Pulmonary artery endothelial cell (primary cell): Measurements from ENCODE around the gene SIK3. TPM values are rescaled to one million over a fixed set of nuclear protein-coding genes. Genes with fewer than 3 reads are reported as not detected.

ENCODE experiments used
- DNase-seq: peaks from one replicate; pipeline ENCODE4 v3.0.0-alpha.2; 2011; ENCODE audit warnings: low read depth, low spot score
- total RNA-seq: library from RNA; depleted of rRNA; stranded (reverse); fragments of >200 nt; gene quantifications from 2 replicates; pipeline ENCODE4 v1.2.3, GENCODE V29; 2014

SIK3 gene
- total RNA-seq, 1 donor from 2014 or later: 7.2 TPM

GRCh38 chr11:116868066-116868465 is 230.2 kb downstream of the SIK3 start:
- DNase-seq: no peak

DNA sequence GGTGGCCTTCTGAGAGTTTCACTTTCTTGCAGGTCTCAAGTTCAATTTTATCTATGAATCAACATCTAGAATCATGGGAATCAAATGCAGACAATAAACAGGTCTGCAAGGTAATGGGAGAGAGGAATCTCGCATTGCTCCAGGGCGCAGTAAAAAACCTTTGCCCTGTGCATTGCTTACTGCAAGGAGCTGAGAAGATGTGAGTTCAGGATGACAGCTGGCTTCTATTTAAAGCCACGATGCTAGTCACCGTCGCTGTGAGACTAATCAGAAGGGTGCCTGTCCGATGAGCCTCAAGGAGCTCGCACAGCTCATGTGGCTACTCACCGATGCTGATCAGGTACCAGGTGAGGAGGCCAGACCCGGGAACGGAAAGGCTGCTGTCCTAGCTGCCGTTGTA is 230.6 kb downstream of the SIK3 start:
- DNase-seq: no peak

DNA sequence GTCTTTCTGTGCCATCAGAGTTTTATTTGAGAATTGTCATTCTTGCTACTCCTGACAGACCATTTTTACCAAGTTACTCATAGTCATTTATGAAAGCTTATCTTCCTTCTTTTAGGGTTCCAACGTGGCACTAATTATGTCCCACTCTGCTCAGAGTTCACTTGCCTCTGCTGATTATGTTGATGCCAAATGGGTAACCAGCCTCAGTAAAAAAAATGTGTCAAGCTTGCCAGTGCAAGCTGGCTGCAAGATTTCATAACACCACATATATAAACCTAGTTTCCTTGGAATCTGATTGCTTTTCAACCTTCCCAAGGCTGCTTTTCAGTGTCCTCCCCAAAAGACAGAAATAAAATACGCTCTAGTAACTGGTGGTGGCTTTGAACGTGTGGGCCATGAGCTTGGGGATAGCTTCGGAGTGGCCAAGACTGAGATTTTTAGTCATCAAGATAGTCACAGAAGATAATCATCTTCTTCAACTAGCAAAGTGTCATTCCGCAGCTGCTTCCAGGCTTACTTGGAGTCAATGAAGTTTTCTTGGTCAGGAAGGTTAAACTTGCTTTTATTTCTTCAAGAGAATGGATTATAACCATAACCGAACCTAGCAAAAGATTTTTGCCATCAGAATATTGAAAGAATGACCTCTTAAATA is 231.3 kb downstream of the SIK3 start:
- no peak for DNase-seq

GRCh38 chr11:116865696-116866095 is 232.5 kb downstream of the SIK3 start:
- no peak for DNase-seq

- no peak for DNase-seq
Measured at GRCh38 chr11:116864531-116864930, 233.7 kb downstream of the SIK3 start.

- no peak for DNase-seq
Measured at GRCh38 chr11:116862951-116863350, 235.3 kb downstream of the SIK3 start.

GRCh38 chr11:116862185-116862584 is 236.0 kb downstream of the SIK3 start:
- DNase-seq: no peak

GRCh38 chr11:116861539-116861938 is 236.7 kb downstream of the SIK3 start:
- DNase-seq: no peak

DNA sequence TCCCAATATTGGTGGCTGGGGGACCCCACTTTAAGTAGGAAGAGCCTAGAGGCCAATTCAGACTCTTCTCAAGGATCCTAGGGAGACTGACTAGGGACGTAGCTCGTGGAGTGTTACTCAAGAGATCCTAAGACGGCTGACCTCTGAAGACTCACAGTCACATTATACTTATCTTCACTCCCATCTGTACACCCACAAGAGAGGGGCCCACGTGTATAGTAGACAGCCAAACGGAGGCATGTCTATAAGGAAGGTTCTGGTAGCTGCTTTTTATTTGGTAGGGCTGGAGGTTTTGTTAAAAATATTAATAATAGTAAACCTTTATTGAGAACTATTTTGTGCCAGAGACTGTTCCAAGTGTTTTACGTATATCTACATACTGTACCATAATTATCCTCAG is 237.9 kb downstream of the SIK3 start:
- DNase-seq: no peak

GRCh38 chr11:116859175-116859574 is 239.1 kb downstream of the SIK3 start:
- no peak for DNase-seq

DNA sequence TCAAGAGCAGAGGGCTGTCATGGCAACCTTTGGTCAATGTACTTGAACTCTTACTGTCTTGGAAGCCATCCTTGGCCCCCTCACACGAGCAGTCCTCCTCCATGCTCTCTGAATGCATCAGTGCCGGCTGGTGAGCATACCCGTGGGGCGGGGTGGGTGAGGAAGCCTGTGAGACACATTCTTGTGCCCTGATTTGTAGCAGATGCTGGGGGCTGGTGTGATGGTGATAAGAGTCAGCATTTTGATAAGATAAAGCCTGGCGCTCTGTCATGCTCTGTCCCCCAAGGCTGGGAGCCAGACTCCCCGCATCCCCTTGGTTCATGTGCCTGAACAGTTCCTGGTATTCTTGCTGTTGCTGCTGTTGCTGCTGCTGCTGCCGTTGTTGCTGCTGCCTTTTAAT is 240.3 kb downstream of the SIK3 start:
- no peak for DNase-seq

DNA sequence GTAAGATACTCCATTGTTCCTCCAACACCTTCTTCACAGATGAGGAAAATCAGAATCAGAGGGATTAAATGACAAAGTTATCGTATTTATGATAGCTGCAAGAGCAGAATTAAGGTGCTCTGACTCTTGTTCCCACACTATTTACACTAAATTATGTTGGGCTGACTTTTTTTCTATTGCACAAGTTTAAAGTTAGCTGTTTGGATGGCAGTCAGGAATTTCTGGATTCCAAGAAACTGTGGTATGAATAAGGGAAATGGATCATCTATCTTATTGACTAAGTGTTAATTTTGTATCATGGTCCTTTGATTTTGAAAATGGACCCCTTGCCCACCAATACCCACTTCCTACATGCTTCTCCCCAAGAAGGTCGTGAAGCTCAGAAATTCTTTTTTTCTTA is 240.9 kb downstream of the SIK3 start:
- DNase-seq: no peak

DNA sequence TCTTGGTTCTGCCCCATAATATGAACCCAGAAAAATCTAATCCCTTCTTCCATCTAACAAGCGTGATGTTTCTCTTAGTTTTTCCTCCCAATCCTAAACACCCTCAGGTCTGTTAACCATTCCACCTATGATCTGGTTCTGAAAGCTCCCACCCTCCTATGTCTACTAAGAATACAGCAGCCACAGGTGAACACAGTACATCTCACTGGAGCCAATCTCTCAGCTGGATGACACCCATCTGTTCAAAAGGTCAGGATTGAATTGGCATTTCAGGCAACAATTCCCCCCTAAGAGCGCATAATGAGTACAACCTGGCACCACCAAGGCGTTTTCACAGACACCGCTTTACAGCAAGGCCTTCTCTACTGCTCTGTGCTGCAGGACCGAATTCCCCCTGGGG is 241.8 kb downstream of the SIK3 start:
- no peak for DNase-seq

DNA sequence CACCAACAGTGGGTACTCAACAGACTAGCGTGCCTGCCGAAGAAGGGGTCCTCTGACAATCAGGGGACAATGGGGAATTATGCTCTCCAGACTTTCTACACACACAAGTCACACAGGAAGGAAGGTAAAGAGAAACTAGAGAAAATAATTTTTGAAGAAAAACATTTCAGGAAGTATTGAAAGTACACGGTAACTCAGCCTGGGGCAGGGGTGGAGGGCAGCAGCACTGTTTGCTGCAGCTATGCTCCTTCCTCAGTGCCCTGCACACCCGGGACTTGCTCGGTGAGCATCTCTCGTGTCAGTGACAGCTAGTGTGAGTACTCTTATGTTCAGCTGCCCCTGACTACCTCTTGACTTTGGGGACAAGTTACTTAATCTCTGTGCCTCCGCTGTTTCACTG is 242.8 kb downstream of the SIK3 start:
- no peak for DNase-seq

- no peak for DNase-seq
Measured at GRCh38 chr11:116853461-116854073, 244.7 kb downstream of the SIK3 start.

DNA sequence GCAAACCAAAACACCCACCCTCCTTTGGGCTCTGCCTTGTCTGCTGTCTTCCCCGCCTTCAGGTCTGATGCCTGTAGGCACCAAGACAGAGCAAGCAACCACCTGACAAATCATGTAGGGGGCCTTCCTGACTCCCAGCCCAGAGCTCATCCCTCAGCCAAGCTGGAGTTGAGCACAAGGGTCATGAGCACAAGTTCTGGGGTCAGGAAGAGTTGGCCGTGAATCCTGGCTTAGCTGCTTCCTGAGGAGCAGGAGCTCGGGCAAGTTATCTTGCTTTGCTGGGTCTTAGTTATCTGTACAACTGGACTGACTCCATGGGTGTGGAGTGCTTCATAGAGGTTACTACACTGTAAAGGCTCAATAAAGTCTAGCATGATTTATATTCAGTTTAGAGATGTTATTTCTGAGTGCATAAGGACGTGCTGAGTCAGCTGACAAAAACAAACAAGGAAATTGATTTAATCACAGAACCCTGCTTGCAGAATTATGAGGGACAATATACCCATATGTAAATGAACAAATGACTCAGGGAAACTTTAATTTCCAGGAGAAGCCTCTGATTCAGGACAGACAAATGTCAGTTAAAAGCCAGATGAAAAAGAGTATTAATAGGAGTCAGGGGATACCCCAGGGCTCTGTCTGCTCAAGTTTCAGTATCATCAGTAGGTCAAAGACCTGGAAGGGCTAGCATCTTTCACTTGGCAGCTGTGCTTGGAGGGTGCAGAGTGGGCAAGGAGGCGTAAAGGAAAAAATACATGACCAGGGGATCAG is 245.8 kb downstream of the SIK3 start:
- DNase-seq: no peak

DNA sequence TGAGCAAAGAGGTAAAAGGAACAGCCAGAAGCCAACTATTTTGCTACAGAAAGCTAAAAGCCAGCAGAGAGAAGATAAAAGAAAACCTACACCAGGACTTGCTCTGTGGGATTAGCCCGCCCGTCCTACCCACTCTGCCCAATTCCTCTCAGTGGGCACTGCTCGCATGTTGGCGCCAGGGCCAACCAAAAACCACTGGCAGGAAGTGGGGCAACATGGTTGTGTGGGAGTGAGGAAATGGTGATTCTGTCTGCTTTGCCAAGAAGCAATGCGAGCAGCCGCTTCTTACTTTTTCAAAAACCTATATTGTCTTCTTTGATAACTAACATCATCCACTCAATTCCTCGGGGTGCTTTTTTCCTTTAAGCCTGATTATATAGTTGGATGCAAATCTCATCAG is 246.6 kb downstream of the SIK3 start:
- no peak for DNase-seq

DNA sequence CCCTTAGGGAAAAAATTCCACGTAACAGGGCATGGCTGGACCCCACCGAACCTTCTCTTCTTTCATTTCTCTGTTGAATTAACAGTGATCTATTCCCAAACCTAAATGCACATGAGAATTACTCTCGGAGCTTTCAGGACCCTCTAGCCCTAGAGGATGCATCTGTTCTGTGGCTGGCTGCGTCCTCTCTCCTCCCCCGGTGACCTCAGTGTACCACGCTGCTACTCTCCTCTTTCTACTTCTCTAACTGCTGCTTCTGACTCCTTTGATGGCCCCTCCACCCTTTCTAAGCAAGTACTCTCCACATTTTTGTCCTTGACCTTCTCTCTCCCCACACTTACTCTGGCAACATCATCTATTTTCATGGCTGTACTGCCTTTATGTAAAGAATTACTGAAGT is 248.7 kb downstream of the SIK3 start:
- DNase-seq: no peak

DNA sequence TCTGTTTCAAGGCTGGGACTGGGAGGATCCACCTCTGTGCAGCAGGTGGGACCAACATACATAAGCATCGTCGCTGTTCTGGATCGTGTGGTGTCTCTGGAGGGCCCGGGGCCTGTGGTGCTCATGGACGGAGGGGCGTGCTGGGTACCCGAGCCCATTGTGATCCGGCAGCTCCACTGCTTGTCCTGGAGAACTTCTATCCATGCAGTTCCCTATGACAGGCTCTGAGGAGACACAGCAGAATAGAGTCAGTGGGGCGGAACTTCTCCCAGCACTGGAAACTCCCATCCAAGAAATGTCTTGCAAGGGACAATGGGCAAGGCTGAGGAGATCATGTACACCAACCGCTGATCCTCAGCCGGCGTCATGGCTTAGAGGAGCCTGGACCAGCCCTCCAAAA is 249.2 kb downstream of the SIK3 start:
- no peak for DNase-seq

GRCh38 chr11:116847612-116848011 is 250.6 kb downstream of the SIK3 start:
- DNase-seq: no peak

GRCh38 chr11:116844722-116845121 is 253.5 kb downstream of the SIK3 start:
- no peak for DNase-seq

DNA sequence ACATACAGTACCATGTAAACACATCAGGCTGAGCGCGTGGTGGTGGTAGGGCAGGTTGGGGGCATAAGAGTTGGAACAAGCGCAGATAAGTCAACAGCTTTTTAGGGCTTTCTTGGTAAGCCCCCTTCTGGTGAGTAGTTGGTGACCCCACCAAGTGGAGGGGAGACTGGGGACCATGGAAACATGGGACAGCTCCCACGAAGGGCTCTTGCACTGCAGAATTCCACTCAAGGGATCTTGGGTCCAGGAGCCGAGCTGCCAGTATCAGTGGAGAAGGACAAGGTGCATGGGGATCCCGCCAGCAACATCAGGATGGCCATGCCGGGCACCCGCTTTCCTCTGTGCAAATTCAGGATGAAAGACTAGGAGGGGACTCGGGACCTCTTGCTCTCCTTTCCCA is 254.6 kb downstream of the SIK3 start:
- no peak for DNase-seq

DNA sequence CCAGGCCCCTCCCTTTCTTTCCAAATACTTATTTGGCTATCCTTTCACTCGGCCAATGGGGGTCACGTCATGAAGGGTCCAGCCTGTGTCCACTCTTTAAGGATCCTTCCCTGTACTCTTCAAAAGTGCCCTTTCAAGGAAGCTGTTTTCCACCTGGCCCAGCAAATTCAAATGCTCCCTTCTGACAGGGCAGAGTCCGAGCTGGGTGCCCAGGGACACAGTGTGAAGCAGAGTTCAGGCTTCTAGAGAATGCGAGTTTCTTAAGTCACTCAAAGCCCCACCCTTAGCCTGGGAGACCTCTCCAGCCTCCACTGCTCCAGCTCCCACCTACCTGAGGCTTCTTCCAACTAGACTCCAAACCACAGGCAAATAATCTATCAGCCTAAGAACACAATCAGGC is 255.3 kb downstream of the SIK3 start:
- no peak for DNase-seq
